HG03045 (cell line): ENCODE data around the gene TECTA.

ENCODE experiments used
- ATAC-seq: cut with Tn5 transposase; IDR thresholded peaks from one replicate; pipeline ENCODE4 v1.9.1; 2021; ENCODE audit warnings: mild to moderate bottlenecking, moderate library complexity; ENCODE audit not compliant: unreplicated experiment

The TECTA gene

GRCh38 chr11:121100943-121101342 is at the start of gene TECTA:
TECTA (plus strand) TSS chr11:121101243; CDS start chr11:121102666, 1,423 bp downstream.
- ATAC-seq, result no peak

GRCh38 chr11:121053244-121053643 is 47.8 kb upstream of the TECTA start:
- no peak for ATAC-seq

GRCh38 chr11:121054266-121054665 is 46.8 kb upstream of the TECTA start:
- ATAC-seq, result no peak

- no peak for ATAC-seq
Measured at GRCh38 chr11:121055076-121055475, 46.0 kb upstream of the TECTA start.

- ATAC-seq, result no peak
Measured at GRCh38 chr11:121057922-121058321, 43.1 kb upstream of the TECTA start.

- ATAC-seq, result no peak
Measured at GRCh38 chr11:121058941-121059340, 42.1 kb upstream of the TECTA start.

- peak; percentile 97 for ATAC-seq
Measured at GRCh38 chr11:121059605-121060004, 41.4 kb upstream of the TECTA start.

- ATAC-seq, result no peak
Measured at GRCh38 chr11:121063728-121064127, 37.3 kb upstream of the TECTA start.

- ATAC-seq, result no peak
Measured at GRCh38 chr11:121066623-121067022, 34.4 kb upstream of the TECTA start.

- ATAC-seq, result no peak
Measured at GRCh38 chr11:121067026-121067425, 34.0 kb upstream of the TECTA start.

GRCh38 chr11:121067453-121067852 is 33.6 kb upstream of the TECTA start:
- no peak for ATAC-seq

- ATAC-seq, result no peak
Measured at GRCh38 chr11:121067962-121068647, 32.9 kb upstream of the TECTA start.

- ATAC-seq, result no peak
Measured at GRCh38 chr11:121068787-121069186, 32.3 kb upstream of the TECTA start.

GRCh38 chr11:121070951-121071845 is 29.8 kb upstream of the TECTA start:
- ATAC-seq, result no peak

- ATAC-seq, result no peak
Measured at GRCh38 chr11:121071846-121072450, 29.1 kb upstream of the TECTA start.

- ATAC-seq, result no peak
Measured at GRCh38 chr11:121081321-121081720, 19.7 kb upstream of the TECTA start.

GRCh38 chr11:121082219-121082618 is 18.8 kb upstream of the TECTA start:
- ATAC-seq, result no peak

GRCh38 chr11:121082670-121083069 is 18.4 kb upstream of the TECTA start:
- ATAC-seq, result no peak

- no peak for ATAC-seq
Measured at GRCh38 chr11:121086866-121087265, 14.2 kb upstream of the TECTA start.

GRCh38 chr11:121089566-121089965 is 11.5 kb upstream of the TECTA start:
- no peak for ATAC-seq

GRCh38 chr11:121090145-121090721 is 10.8 kb upstream of the TECTA start:
- ATAC-seq, result no peak
